ENCODE results near the gene RPL31. TPM values are rescaled to one million over a fixed set of nuclear protein-coding genes. Genes with fewer than 3 reads are reported as not detected.

The RPL31 gene
- total and polyA plus RNA-seq, 2 experiments from 2014 or later = 1,256 to 1,571 TPM

- TF ChIP-seq EZH2phosphoT487 (IDR thresholded peaks at IDR 0.05; ENCODE audit: low read depth, severe bottlenecking, unreplicated experiment) = no peak
- no peak for TF ChIP-seq CTCF (IDR thresholded peaks at IDR 0.05; ENCODE audit: poor library complexity)
- TF ChIP-seq EZH2 (IDR thresholded peaks at IDR 0.05; ENCODE audit: borderline replicate concordance) = no peak
- Histone ChIP-seq H3K27ac (no peak overlapping the region), H3K79me2 (no peaks in the 10 kb centered on the region), H4K20me1 (ENCODE audit: insufficient read depth, poor library complexity, severe bottlenecking) (no peaks in the 10 kb centered on the region), H3K9me2 (replicated peaks; ENCODE audit: insufficient read depth) (no peaks in the 10 kb centered on the region), H3K4me2 (no peak overlapping the region), H3K36me3 (replicated peaks; ENCODE audit: insufficient read depth, low read depth) (no peaks in the 10 kb centered on the region), H3K4me3 (no peak overlapping the region), H3K4me1 (ENCODE audit: insufficient read depth) (no peaks in the 10 kb centered on the region), H2AFZ (no peak overlapping the region), H3K27me3 (no peaks in the 10 kb centered on the region), H3K9me3 (ENCODE audit: low read depth) (no peaks in the 10 kb centered on the region)
- no peak for DNase-seq (ENCODE audit: low spot score)
- 96% methylated on average over 28 of the region's 28 CpGs for WGBS (ENCODE audit: low lambda C conversion rate, missing lambda C conversion rate)
Measured at GRCh38 chr2:100968146-100969145, 33.6 kb upstream of the RPL31 start.

DNA sequence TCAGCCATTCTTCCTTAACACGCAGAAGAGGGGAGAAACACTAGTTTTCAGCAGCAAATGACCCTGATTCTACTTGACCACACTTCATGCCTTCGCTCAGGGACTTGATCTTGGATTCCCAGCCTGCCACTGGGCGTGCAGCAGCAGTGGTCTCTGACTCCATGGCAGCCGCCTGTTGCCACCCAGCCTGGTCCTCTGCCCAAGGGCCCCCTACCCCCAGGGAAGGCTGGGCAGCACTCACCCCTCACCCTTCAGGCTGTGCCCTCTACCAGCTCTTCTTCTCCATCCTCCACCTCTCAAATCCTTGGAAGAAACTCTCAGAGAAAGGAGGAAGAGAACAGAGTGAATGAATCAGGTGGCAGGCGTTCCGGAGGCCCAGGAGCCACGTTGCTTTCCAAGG is 32.1 kb upstream of the RPL31 start:
- H3K27me3 ChIP-seq = no peaks in the 10 kb centered on the region
- H3K79me2 ChIP-seq = no peaks in the 10 kb centered on the region
- no peak overlapping the region for H3K4me3 ChIP-seq
- no peaks in the 10 kb centered on the region for H3K4me1 ChIP-seq (ENCODE audit: insufficient read depth)
- H2AFZ ChIP-seq = no peak overlapping the region
- TF ChIP-seq CTCF (IDR thresholded peaks at IDR 0.05; ENCODE audit: poor library complexity) (no peak), EZH2phosphoT487 (IDR thresholded peaks at IDR 0.05; ENCODE audit: low read depth, severe bottlenecking, unreplicated experiment) (no peak), EZH2 (IDR thresholded peaks at IDR 0.05; ENCODE audit: borderline replicate concordance) (no peak)
- DNase-seq (ENCODE audit: low spot score) = no peak
- H4K20me1 ChIP-seq (ENCODE audit: insufficient read depth, poor library complexity, severe bottlenecking) = no peaks in the 10 kb centered on the region
- H3K4me2 ChIP-seq = no peak overlapping the region
- H3K27ac ChIP-seq = no peak overlapping the region
- H3K36me3 ChIP-seq (replicated peaks; ENCODE audit: insufficient read depth, low read depth) = no peaks in the 10 kb centered on the region
- no peaks in the 10 kb centered on the region for H3K9me2 ChIP-seq (replicated peaks; ENCODE audit: insufficient read depth)
- 91% methylated on average over 7 of the region's 7 CpGs for WGBS (ENCODE audit: low lambda C conversion rate, missing lambda C conversion rate)
- no peaks in the 10 kb centered on the region for H3K9me3 ChIP-seq (ENCODE audit: low read depth)

DNA sequence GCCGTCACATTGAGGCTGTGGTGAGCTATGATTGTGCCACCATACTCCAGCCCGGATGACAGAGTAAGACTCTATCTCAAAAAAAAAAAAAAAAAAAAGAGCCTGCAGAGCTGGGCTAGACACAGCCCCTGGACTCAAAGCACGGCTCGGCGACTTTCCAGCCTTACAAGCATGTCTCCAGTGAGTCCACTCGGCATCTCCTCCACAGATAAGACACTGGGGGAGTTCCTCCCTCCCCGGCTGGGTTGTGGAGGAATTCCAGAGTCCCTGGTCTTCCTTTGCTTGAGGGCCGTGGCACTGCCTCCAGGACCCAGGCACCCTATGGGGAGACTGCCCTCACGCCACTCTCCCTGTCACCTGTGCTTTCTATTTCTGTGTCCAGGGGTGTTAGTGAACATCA is 30.9 kb upstream of the RPL31 start:
- WGBS (ENCODE audit: low lambda C conversion rate, missing lambda C conversion rate) = 91% methylated on average over 9 of the region's 9 CpGs
- Histone ChIP-seq H3K27me3 (no peaks in the 10 kb centered on the region), H2AFZ (no peak overlapping the region), H3K9me2 (replicated peaks; ENCODE audit: insufficient read depth) (no peaks in the 10 kb centered on the region), H3K4me2 (no peak overlapping the region), H4K20me1 (ENCODE audit: insufficient read depth, poor library complexity, severe bottlenecking) (no peaks in the 10 kb centered on the region), H3K27ac (no peak overlapping the region), H3K4me1 (ENCODE audit: insufficient read depth) (no peaks in the 10 kb centered on the region), H3K9me3 (ENCODE audit: low read depth) (no peaks in the 10 kb centered on the region), H3K4me3 (no peak overlapping the region), H3K79me2 (no peaks in the 10 kb centered on the region), H3K36me3 (replicated peaks; ENCODE audit: insufficient read depth, low read depth) (no peaks in the 10 kb centered on the region)
- no peak for DNase-seq (ENCODE audit: low spot score)
- TF ChIP-seq EZH2phosphoT487 (IDR thresholded peaks at IDR 0.05; ENCODE audit: low read depth, severe bottlenecking, unreplicated experiment) (no peak), EZH2 (IDR thresholded peaks at IDR 0.05; ENCODE audit: borderline replicate concordance) (no peak), CTCF (IDR thresholded peaks at IDR 0.05; ENCODE audit: poor library complexity) (no peak)

All from hepatocyte (in vitro differentiated cells).